Measurements from ENCODE around the gene TENM4.

The TENM4 gene

GRCh38 chr11:78657968-78658839 lies 782.6 kb downstream of the TENM4 start:
- no peak overlapping the region for H3K4me3 ChIP-seq (ENCODE audit: low read depth, low read length)

DNA sequence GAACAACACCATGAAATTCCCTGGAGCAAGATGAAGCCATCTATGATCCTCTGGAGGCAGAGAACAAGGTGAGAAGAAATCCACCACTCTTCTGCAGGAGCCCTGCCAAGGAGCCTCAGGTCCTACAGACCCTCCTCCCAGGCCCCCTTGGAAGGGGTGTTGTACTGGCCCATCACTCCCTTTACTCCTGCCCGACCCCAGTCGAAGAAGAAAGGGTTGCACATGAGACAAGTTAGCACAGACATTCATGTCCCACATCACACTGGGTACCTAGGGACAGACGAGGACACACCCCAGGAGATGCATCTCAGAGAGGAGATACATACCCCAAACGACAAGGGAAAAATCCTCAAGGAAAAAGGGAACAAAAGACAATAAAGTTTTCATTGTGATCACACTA lies 783.4 kb downstream of the TENM4 start:
- no peak overlapping the region for H3K4me3 ChIP-seq (ENCODE audit: low read depth, low read length)

- no peak overlapping the region for H3K4me3 ChIP-seq (ENCODE audit: low read depth, low read length)
These were observed 783.8 kb downstream of the TENM4 start for GRCh38 chr11:78656984-78657383.

GRCh38 chr11:78656327-78656726 lies 784.5 kb downstream of the TENM4 start:
- no peak overlapping the region for H3K4me3 ChIP-seq (ENCODE audit: low read depth, low read length)

DNA sequence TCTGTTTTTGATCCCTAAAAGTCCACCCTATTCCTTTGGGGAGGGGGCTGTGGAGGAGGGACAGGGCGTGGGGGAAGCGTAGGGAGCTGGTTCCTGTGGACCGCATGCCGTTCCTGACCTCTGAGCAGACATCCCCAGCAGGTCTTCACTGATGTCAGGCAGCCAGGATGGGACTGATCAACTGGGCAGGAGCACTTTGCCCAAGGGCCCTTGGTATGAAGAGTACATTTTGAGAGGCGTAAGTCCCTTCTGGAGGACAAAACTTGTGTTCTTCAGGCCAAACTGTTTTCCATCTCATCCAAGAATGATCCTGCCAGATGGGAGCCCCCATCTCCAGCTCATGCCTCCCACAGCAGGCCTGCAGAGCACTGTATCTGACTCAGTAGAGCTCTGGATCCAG lies 785.3 kb downstream of the TENM4 start:
- no peak overlapping the region for H3K4me3 ChIP-seq (ENCODE audit: low read depth, low read length)

GRCh38 chr11:78654866-78655265 lies 786.0 kb downstream of the TENM4 start:
- H3K4me3 ChIP-seq (ENCODE audit: low read depth, low read length): no peak overlapping the region

- H3K4me3 ChIP-seq (ENCODE audit: low read depth, low read length): no peak overlapping the region
These were observed 786.8 kb downstream of the TENM4 start for GRCh38 chr11:78654071-78654470.

DNA sequence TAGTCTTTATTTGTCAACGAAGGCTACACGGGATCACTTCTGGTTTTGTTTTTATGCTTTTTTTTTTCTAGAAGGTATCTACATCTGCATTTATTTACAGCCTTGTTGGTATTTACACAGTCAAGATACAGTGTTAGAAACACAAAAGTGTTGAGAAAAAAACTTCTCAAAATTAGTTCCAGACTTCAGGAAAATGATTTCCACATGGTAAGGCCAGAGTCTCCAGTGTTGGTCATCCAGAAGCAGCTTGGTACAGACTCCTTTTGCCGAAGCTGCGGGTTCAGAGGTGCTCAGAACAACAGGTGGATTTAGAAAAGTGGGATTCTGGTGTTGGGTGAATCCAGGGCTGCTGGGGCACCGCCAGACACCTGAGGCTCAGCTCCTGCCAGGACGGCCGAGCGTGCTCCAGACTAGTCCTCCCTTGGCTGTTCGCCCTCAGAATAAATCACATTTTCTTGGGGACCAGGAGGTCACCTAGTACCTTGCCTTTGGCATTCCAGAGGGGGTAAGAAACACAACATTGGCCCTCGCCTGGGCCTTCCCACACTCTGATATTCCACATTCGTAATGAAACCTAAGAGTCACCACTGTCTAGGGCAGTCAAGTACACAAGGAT lies 787.4 kb downstream of the TENM4 start:
- no peak overlapping the region for H3K4me3 ChIP-seq (ENCODE audit: low read depth, low read length)

- H3K4me3 ChIP-seq (ENCODE audit: low read depth, low read length): no peak overlapping the region
These were observed 788.0 kb downstream of the TENM4 start for GRCh38 chr11:78652843-78653239.

DNA sequence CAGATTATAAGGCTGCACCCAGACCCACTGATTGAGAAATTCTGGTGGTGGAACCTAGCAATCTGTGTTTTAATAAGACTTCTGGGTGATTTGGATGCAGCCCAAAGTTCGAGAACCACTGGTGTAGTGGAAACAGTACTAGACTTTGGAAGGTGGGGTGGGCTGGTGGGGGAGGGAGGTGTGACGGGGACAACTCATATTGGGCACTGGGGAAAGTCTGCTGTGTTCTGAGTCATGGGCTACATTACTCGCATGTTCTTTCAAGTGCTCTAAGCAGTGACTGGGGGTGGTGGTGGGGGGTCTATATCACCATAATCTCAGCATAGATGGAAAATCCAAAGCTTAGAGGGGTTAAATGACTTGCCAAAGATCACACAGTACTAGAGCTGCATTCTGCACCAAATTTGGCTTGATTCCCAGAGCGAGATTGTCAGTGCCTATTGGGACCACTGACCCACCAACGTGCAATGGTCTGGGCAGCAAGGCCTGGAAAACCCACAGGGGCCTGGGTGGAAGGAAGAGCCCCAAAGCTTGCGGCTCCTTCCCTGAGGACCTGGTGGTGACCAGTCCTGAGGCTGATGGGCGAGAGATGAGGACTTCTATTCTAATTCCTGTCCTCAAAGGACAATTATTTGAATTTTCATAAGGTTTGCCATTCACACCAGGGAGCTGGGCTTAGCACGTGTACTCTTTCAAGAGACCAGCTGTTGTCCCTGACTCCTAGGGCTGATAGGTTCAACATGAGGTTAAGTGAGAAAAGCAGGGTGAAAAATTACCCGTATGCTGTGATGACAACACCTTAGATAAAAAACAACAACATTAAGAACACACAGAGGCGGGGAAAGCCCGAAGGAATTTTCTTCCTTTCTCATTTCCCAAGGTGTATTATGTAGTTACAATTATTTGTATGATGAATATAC lies 788.6 kb downstream of the TENM4 start:
- H3K4me3 ChIP-seq (ENCODE audit: low read depth, low read length): no peak overlapping the region

GRCh38 chr11:78651136-78651775 lies 789.6 kb downstream of the TENM4 start:
- no peak overlapping the region for H3K4me3 ChIP-seq (ENCODE audit: low read depth, low read length)

DNA sequence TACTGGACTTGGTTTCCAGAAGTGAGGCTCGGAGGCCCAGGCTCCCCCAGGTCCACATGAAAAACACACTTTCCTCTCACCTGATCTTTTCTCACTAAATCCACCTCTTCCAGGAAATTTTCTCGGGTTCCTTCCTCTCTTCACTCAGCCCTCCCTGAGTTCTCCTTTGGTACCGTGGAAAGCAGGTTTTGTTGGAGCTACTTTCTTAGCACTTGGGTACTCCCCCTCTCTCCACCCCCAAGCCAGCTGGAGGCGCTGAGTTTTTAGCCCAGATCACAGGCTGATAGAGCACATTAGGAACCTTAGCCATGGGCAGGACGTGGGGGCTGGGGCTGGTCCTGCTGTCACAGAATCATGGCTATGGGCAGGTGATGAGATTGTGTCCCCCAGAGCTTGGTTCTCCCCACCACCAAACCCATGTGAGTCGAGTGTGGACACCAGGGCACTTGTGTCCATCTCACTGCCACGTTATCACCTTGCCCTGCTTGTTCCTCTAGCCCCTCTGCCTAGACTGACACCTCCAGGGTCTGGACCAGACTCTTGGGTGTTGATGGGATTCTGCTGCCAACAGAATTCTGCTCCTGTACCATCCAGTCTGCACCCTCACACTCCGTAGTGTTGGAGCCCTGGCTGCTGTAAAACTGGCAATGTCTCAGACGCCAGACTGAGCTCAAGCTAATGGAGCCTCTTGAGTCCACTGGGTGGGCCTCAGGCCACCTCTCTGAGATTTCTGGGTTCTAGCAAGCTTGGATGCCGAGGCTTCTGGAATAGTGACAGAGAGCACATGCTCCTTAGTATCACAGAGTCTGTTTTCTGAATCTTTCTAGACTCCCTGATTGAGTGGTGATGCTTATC lies 791.2 kb downstream of the TENM4 start:
- H3K4me3 ChIP-seq (ENCODE audit: low read depth, low read length): no peak overlapping the region

DNA sequence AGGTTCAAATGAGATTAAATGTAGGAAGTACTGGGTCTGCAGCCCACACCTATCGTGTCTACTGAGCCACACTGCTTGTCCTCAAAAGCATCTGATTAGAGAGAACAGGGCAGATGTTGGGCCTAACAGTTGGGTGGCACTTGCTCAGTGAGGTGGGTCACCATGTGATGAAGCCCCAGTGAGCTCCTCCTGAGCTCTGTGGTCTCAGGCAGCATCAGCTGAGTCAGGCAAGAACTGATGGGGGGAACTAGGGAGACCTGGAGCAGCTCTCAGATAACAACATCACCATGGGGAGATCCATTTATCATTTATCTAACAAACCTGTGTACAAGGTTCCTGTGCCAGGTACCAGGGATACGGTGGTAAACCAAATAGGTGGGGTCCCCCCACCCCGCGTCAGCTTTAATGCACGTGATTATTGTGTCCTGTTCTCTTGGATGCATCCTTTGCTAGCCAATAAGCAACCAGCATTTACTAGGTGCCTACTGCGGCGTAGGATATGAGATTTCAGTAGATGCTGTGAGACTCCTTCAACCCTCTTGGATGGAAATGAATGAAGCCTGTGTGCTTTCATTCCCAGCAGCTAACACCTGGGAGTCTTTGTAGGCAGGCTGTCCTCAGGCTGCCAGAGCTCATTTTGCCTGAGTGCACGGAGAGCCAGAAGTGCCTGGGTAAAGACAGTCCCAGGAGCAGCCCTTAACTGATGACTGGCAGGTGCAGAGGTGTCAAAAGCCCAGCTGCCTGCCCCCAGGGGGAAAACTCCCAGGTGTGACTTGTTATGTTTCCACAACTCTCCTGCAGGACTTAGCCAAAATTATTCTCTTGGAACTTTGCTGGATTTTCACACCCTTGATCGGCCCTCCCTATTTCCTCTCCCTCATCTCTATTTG lies 792.6 kb downstream of the TENM4 start:
- H3K4me3 ChIP-seq (ENCODE audit: low read depth, low read length): no peak overlapping the region

- no peak overlapping the region for H3K4me3 ChIP-seq (ENCODE audit: low read depth, low read length)
These were observed 793.4 kb downstream of the TENM4 start for GRCh38 chr11:78647266-78647915.

- H3K4me3 ChIP-seq (ENCODE audit: low read depth, low read length): no peak overlapping the region
These were observed 794.2 kb downstream of the TENM4 start for GRCh38 chr11:78646564-78647185.

- no peak overlapping the region for H3K4me3 ChIP-seq (ENCODE audit: low read depth, low read length)
These were observed 795.3 kb downstream of the TENM4 start for GRCh38 chr11:78645226-78646202.

- no peak overlapping the region for H3K4me3 ChIP-seq (ENCODE audit: low read depth, low read length)
These were observed 797.2 kb downstream of the TENM4 start for GRCh38 chr11:78643676-78644056.
